Endometrial microvascular endothelial cells (primary cell): ENCODE data around the gene CTTNBP2NL. TPM values are rescaled to one million over a fixed set of nuclear protein-coding genes. Genes with fewer than 3 reads are reported as not detected.
"Not testable (repeated sequence)": the region's sequence is repeated elsewhere in the genome, so short reads cannot be mapped to it uniquely, and the experiment has no call there.

Experiments
- in situ Hi-C: cut with HindIII; loops from 2 replicates; pipeline ENCODE4 v1.10.0; 2017; ENCODE audit warnings: low sequenced_read_pairs, low pct_unique_long_range_greater_than_20kb; ENCODE audit errors: inconsistent ontology term
- total RNA-seq: library from RNA; depleted of rRNA; stranded (reverse); fragments of >200 nt; gene quantifications from one replicate; pipeline ENCODE4 v1.2.3, GENCODE V29; 2015; ENCODE audit errors: inconsistent ontology term

The CTTNBP2NL gene
- total RNA-seq, 1 donor from 2014 or later: 27.5 TPM

DNA sequence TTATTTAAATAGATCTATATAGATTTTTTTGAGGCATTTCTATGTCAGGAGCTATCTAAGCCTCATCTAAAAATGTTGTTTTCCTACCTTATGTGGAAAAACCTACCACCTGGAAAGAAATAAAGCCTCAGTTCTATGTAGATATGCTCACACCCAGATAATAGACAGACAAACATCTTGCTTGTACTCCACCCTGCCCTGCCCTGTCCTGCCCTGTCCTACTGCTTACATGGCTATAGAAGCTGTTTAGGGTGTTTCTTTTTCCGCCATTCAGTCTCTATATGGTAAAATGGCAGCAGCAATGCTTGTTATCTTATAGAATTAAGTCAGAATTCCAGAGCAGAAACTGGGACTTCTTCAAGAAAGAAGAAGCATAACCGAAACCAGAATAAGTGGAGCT, 13.4 kb downstream of the CTTNBP2NL start:
- in situ Hi-C loops: no loop called here

DNA sequence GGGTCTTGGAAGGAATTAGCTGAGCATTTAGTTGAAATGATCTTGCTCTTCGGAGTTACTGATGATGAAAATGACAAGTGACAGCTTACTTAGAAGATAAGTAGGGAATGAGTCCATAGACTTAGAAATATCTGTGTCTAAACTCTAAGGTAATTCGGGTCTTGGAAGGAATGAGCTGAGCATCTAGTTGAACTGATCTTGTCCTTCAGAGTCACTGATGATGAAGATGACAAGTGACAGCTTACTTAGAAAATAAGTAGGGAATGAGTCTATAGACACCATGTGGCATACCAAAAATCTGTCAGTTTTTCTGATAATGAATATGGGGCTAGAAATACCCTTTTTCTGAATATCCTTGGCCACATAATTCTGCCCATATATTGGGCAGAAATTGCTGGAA, 14.7 kb downstream of the CTTNBP2NL start:
- in situ Hi-C loops: no loop called here

DNA sequence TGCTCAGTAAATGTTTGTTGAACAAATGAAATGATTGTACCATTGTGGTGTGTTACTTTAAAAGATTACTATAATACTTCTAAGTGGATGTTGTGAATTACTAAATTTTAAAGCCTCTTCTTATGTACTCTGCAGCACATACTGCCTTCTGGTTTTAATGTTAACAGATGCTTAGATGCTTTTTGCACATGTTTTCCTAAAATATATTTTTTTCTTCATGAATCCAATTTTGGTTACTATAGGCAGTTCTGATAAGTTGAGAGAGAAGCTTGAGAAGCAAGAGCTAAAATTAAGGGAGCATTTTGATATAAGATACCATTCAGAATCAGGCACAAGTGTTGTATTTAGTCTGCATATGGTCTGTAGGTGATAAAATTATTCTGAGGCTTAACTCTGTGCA, 21.3 kb downstream of the CTTNBP2NL start:
- in situ Hi-C loops: no loop called here

DNA sequence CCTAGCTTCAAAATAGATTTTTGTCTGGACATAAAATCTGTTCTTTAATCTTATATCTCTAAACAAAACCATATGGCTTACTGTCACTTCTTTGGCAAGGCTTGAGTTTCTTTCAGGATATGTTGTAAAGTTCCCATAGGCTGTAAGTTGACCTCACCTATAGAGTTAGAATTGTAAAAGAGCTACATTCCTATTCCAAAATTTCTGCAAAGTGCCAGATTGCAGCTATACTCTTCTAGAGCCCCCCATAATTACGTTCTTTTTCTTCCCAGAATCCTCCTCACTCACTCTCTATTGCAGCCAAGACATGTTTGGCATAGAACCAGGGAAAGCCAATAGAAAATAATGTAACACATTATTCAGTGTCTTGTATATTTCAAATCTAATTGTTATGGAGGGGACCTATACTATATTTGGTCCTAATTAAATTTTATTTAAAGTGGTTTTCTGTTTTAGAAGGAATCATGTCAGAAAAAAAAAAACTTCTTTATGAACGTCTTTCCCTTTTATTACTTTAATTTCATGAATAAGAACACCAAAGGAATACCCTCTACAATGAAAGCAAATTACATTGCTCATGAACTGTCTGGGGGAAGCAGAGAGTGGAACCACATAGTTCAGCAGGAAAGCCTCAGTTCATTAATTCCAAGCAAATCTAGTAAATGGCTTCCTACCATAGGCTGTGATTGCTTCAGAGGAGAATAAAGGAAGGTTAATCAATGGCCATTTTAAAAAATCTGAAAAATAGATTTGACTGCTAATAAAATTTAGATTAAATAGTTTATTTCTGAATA, 22.3 kb downstream of the CTTNBP2NL start:
- in situ Hi-C loops: no loop called here

DNA sequence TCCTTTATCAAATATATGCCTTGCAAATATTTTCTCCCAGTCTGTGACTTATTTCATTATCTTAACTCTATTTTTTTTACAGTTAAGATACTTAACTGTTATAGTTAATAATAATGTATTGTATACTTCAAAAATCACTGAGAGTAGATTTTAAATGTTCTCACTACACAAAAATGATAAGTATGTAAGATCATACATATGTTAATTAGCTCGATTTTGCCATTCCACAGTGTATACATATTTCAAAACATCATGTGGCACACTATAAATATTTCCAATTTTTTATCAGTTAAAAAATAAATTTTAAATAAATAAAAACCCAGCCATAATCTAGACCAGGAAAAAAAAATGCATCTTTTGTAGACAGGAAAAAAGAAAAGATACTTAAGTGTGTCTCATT, 27.2 kb downstream of the CTTNBP2NL start:
- in situ Hi-C loops: no loop called here

DNA sequence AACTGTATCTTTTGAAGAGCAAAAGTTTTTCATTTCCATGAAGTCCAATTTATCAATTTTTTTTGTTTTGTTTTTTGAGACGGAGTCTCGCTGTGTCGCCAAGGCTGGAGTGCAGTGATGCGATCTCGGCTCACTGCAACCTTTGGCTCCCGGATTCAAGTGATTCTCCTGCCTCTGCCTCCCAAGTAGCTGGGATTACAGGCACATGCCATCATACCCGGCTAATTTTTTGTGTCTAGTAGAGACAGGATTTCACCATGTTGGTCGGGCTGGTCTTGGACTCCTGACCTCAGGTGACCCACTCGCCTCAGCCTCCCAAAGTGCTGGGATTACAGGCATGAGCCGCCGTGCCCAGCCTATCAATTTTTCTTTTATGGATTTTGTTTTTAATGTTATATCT, 27.7 kb downstream of the CTTNBP2NL start:
- in situ Hi-C loops: not testable (repeated sequence)

DNA sequence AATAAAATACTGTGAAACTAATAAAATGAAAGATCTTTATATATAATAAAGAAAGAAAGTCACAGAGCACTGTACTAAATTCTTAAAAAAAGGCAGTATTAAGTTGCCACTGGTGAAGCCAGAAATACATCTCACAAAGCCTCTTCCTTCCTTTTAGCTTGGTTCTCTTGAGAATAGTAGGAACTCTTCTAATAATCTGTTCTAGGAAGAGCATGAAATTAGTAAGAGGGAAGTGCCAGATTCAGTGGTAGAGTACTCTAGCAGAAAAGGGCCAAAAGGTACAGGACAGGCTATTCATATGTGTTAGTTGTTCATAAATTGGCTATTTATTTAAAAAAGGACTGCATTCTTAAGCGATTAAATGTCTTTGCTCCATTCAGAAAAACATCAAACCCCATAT, 33.7 kb downstream of the CTTNBP2NL start:
- in situ Hi-C loops: no loop called here

DNA sequence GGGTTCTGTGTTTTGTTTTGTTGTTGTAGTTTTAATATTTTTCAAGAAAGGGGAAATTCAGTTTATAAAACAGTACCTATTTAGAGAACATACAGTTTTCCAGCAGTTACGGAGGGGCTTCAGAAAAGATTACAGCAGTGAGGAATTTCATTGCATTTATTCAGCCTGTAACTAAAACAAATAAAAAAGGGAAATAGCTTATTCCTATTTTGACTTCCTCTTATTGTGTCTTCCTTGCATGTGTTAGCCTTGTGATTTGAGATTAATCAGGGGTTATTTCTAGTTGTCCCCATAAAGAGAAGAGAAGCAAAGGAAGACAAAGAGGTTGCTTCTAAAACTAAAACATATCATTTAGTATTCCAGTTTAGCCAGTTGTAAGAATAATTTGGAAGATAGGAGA, 35.0 kb downstream of the CTTNBP2NL start:
- in situ Hi-C loops: no loop called here

DNA sequence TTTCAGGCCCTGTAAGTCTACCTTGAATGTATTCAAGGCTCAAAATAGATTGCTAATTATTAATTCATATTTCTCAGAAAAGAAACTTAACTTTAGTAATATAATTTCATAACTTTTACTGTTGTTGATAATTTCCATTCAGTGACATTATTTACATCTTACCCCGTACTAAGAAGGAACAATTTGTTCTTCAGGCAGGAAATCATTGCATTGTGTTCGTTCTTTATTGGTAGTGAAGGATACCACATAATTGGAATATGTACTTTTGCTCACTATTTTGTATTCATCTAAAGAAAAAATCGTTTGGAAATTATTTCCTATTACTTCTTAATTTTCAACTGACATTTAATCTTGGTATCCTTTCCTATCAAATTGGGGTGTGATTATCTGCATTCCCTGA, 39.4 kb downstream of the CTTNBP2NL start:
- in situ Hi-C loops: no loop called here

DNA sequence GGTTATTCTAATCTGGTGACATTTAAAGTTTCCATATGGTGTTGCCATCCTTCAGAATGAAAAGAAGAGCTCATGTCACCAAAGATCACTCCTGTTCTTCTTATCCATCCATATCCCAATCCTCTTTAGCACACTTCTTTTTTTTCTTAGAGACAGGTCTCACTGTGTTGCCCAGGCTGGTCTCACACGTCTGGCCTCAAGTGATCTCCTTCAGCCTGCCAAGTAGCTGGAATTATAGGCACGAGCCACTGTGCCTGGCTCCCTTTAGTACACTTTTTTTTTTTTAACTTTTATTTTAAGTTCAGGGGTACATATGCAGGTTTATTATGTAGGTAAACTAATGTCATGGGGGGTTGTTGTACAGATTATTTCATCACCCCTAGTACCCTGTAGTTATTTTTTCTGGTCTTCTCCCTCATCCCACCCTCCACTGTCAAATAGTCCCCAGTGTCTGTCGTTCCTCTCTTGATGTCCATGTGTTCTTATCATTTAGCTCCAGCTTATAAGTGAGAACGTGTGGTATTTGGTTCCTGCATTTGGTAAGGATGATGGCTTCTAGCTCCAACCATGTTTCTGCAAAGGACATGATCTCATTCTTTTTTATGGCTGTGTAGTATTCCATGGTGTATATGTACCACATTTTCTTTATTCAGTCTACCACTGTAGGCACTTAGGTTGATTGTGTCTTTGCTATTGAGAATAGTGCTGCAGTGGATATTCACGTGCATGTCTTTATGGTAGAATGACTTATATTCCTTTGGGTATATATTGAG, 40.6 kb downstream of the CTTNBP2NL start:
- in situ Hi-C loops: no loop called here

DNA sequence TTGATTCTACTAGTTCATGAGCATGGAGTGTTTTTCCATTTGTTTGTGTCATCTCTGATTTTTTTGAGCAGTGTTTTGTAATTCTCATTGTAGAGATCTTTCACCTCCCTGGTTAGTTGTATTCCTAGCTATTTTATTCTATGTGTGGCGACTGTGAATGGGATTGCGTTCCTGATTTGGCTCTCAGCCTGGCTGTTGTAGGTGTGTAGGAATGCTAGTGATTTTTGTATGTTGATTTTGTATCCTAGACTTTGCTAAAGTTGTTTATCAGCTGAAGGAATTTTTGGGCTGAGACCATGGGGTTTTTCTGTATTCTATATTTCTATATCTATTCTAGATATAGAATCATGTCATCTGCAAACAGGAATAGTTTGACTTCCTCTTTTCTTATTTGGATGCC, 42.1 kb downstream of the CTTNBP2NL start:
- in situ Hi-C loops: not testable (repeated sequence)

- in situ Hi-C loops: no loop called here
Observed at GRCh38 chr1:112439592-112439991, 43.6 kb downstream of the CTTNBP2NL start.

DNA sequence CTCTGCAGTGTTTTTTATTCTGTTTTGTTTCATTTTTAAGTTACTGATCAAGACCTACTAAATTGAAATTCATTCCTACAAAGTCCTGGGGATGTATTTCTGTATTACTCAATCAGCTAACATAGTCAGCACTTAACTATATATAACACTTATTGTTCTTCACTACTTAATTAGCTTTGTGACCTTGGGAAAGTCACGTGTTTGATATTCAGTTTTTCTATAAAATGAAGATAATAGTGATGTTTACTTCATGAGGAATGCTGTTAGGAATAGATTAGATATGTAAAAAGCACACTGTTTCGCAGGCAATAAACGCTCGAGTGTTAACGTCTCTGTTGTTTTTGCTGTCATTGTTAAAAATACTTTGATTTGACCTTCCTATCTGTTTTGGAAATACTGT, 44.6 kb downstream of the CTTNBP2NL start:
- in situ Hi-C loops: no loop called here

GRCh38 chr1:112444269-112444668, 48.3 kb downstream of the CTTNBP2NL start:
- in situ Hi-C loops: no loop called here

DNA sequence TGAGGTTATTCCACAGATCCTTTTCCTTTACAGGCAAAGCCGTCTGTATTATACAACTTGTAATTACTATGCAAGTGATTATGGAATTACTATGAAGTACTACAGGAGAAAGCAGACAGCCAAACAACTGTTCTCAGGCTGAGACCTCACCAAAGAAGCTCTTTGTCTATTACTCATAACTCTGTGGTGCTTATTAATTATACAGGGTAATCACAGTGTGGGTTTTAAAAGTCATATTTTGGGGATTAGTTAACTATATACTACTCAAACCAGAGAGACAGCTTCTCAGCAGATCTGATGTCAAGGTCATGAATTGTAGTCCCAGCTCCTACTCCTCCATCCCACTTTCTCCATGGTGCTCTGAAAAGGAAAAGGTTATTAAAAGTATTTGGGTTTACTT, 49.6 kb downstream of the CTTNBP2NL start:
- in situ Hi-C loops: no loop called here

DNA sequence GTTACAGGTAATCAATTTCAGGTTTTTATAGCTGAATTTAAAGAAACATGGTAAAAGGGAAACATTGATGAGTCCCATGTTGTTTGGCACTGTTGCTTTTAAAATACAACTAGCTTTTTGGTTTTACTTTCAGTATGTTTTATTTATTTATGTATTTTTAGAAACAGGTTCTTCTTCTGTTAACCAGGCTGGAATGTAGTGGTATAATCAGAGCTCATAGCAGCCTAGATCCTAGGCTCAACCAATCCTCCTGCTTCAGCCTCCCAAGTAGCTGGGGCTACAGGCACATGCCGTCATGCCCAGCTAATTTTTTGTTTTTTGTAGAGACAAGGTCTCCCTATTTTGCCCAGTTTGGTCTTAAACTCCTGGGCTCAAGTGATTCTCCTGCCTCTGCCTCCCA, 50.4 kb downstream of the CTTNBP2NL start:
- in situ Hi-C loops: no loop called here

GRCh38 chr1:112448904-112449629, 53.1 kb downstream of the CTTNBP2NL start:
- in situ Hi-C loops: no loop called here

DNA sequence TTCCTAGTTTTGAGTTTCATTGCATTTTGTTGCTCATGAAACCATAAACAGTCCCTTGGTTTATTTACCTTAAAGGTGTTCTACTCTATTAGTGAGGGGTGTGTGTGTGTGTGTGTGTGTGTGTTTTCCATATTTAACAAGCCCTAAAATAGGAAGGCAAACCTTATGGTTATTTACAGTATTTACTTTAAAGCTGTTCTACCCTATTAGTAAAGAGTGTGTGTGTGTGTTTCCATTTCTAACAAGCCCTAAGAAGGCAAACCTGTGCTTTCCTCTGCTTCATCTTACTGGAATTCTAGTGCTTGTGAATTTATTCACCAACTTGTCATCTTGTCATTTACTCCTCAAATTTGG, 53.6 kb downstream of the CTTNBP2NL start:
- in situ Hi-C loops: no loop called here

- in situ Hi-C loops: no loop called here
Observed at GRCh38 chr1:112450773-112451172, 54.8 kb downstream of the CTTNBP2NL start.

GRCh38 chr1:112451301-112451700, 55.3 kb downstream of the CTTNBP2NL start:
- in situ Hi-C loops: not testable (repeated sequence)
